CD4-positive, CD25-positive, alpha-beta regulatory T cell (primary cell): ENCODE results near the gene VILL. TPM values are rescaled to one million over a fixed set of nuclear protein-coding genes. Genes with fewer than 3 reads are reported as not detected.

Experiments
- ATAC-seq, 2 donors: fragments of 150-1000 bp; cut with Tn5 transposase; one replicate each; pipeline ENCODE4 v1.10.0; 2021; ENCODE audit warnings: low read depth in 2 of 2, moderate number of reproducible peaks in 2 of 2, moderate library complexity in 1 of 2
- DNase-seq, 3 donors: peaks; one replicate each; pipeline versions ENCODE4 v3.0.0 to v3.0.0-alpha.2; 2012 to 2022; ENCODE audit warnings: mixed read lengths in 1 of 3
- H3K27ac ChIP-seq: one replicate; pipeline ENCODE4 v1.7.0; 2013; ENCODE audit warnings: mild to moderate bottlenecking, low read length; ENCODE audit not compliant: insufficient read depth, poor library complexity, severe bottlenecking
- H3K27me3 ChIP-seq: one replicate; pipeline ENCODE4 v1.7.0; 2013; ENCODE audit warnings: low read length; ENCODE audit not compliant: control insufficient read depth, insufficient read depth
- H3K36me3 ChIP-seq: one replicate; pipeline ENCODE4 v1.7.0; 2013; ENCODE audit warnings: mild to moderate bottlenecking, low read length, moderate library complexity; ENCODE audit not compliant: control insufficient read depth, insufficient read depth
- H3K4me1 ChIP-seq: 2 replicates; pipeline ENCODE4 v1.7.0; 2013; ENCODE audit warnings: mild to moderate bottlenecking, low read length; ENCODE audit not compliant: insufficient read depth, control insufficient read depth, poor library complexity, severe bottlenecking
- H3K4me3 ChIP-seq: one replicate; pipeline ENCODE4 v1.7.0; 2013; ENCODE audit warnings: low read depth, mild to moderate bottlenecking, low read length, moderate library complexity
- H3K9me3 ChIP-seq, 2 experiments: 1 replicate in 1 of 2; 2 replicates in 1 of 2; pipeline ENCODE4 v1.7.0; 2013; ENCODE audit warnings: low read length in 2 of 2, mild to moderate bottlenecking in 1 of 2, moderate library complexity in 1 of 2; ENCODE audit not compliant: control insufficient read depth in 2 of 2
- H3K27ac Mint-ChIP-seq, 3 donors: one replicate each; pipeline ENCODE4 v1.8.0; 2020 to 2022; ENCODE audit warnings: mild to moderate bottlenecking in 3 of 3, mixed read lengths in 3 of 3, moderate library complexity in 2 of 3
- H3K27me3 Mint-ChIP-seq: one replicate; pipeline ENCODE4 v1.8.0; 2022; ENCODE audit warnings: mild to moderate bottlenecking, mixed read lengths
- H3K36me3 Mint-ChIP-seq: one replicate; pipeline ENCODE4 v1.8.0; 2020; ENCODE audit warnings: mixed read lengths
- H3K4me1 Mint-ChIP-seq, 4 donors: one replicate each; pipeline ENCODE4 v1.8.0; 2020 to 2022; ENCODE audit warnings: mixed read lengths in 4 of 4, mild to moderate bottlenecking in 1 of 4
- H3K4me3 Mint-ChIP-seq, 4 donors: one replicate each; pipeline ENCODE4 v1.8.0; 2020 to 2022; ENCODE audit warnings: mild to moderate bottlenecking in 4 of 4, mixed read lengths in 4 of 4, moderate library complexity in 3 of 4
- H3K9me3 Mint-ChIP-seq, 7 donors: one replicate each; pipeline ENCODE4 v1.8.0; 2020 to 2022; ENCODE audit warnings: mixed read lengths in 7 of 7, mild to moderate bottlenecking in 3 of 7, moderate library complexity in 2 of 7
- polyA plus RNA-seq, 4 donors: library from polyadenylated mRNA; unstranded; fragments of 300-500 nt; fragmentation: Illumina TruSeq; gene quantifications; one replicate each; pipeline ENCODE4 v1.2.3, GENCODE V29; 2021
- total RNA-seq: library from RNA; stranded (reverse); gene quantifications from one replicate; pipeline ENCODE4 v1.2.3, GENCODE V29; 2022

VILL gene
- total and polyA plus RNA-seq, 5 donors from 2014 or later = 9.0 to 24.0 (median 12.7) TPM

GRCh38 chr3:38003817-38004414, 13.3 kb downstream of the VILL start:
- Histone ChIP-seq H3K9me3 (no peaks in the 10 kb centered on the region), H3K27me3 (no peaks in the 10 kb centered on the region), H3K4me1 (no peaks in the 10 kb centered on the region), H3K36me3 (peaks cover 27% of the 10 kb centered on the region), H3K4me3 (no peak overlapping the region), H3K27ac (no peak overlapping the region)
- peaks cover 0 to 2% (median 0%) of the 10 kb centered on the region in 7 donors for H3K9me3 Mint-ChIP-seq
- no peaks in the 10 kb centered on the region for H3K27me3 Mint-ChIP-seq
- peak overlapping the region in 2 of 3 donors; percentile 63 to 83 for H3K27ac Mint-ChIP-seq
- no peak for DNase-seq
- peaks cover 0 to 31% (median 22%) of the 10 kb centered on the region in 4 donors for H3K4me1 Mint-ChIP-seq
- no peak for ATAC-seq
- peaks cover 5% of the 10 kb centered on the region for H3K36me3 Mint-ChIP-seq
- peak overlapping the region in 1 of 4 donors; percentile 5 for H3K4me3 Mint-ChIP-seq

- Histone ChIP-seq H3K27me3 (no peaks in the 10 kb centered on the region), H3K36me3 (peaks cover 27% of the 10 kb centered on the region), H3K9me3 (no peaks in the 10 kb centered on the region), H3K4me1 (no peaks in the 10 kb centered on the region), H3K4me3 (no peak overlapping the region), H3K27ac (no peak overlapping the region)
- H3K36me3 Mint-ChIP-seq = peaks cover 5% of the 10 kb centered on the region
- H3K9me3 Mint-ChIP-seq = peaks cover 0 to 2% (median 0%) of the 10 kb centered on the region in 7 donors
- peak overlapping the region in 1 of 4 donors; percentile 5 for H3K4me3 Mint-ChIP-seq
- H3K27ac Mint-ChIP-seq = peak overlapping the region; percentile 10 to 83 (median 20)
- ATAC-seq (peak; percentile 61 to 66), DNase-seq (peak; percentile 23 to 76 (median 46))
- H3K4me1 Mint-ChIP-seq = peaks cover 0 to 25% (median 17%) of the 10 kb centered on the region in 4 donors
- no peaks in the 10 kb centered on the region for H3K27me3 Mint-ChIP-seq
Measured at GRCh38 chr3:38004415-38005075, 14.0 kb downstream of the VILL start.

GRCh38 chr3:38005076-38006020, 14.8 kb downstream of the VILL start:
- Histone ChIP-seq H3K27ac (no peak overlapping the region), H3K9me3 (no peaks in the 10 kb centered on the region), H3K27me3 (no peaks in the 10 kb centered on the region), H3K4me1 (no peaks in the 10 kb centered on the region), H3K36me3 (peaks cover 27% of the 10 kb centered on the region), H3K4me3 (no peak overlapping the region)
- H3K36me3 Mint-ChIP-seq = peaks cover 5% of the 10 kb centered on the region
- H3K4me1 Mint-ChIP-seq = peaks cover 0 to 23% (median 12%) of the 10 kb centered on the region in 4 donors
- no peak for DNase-seq
- no peak for ATAC-seq
- H3K4me3 Mint-ChIP-seq = no peak overlapping the region
- no peaks in the 10 kb centered on the region for H3K27me3 Mint-ChIP-seq
- H3K9me3 Mint-ChIP-seq = peaks cover 0 to 2% (median 0%) of the 10 kb centered on the region in 7 donors
- H3K27ac Mint-ChIP-seq = no peak overlapping the region

GRCh38 chr3:38006031-38006430, 15.4 kb downstream of the VILL start:
- H3K4me3 Mint-ChIP-seq = no peak overlapping the region
- H3K9me3 Mint-ChIP-seq = peaks cover 0 to 2% (median 0%) of the 10 kb centered on the region in 7 donors
- Histone ChIP-seq H3K36me3 (peaks cover 22% of the 10 kb centered on the region), H3K9me3 (no peaks in the 10 kb centered on the region), H3K4me3 (no peak overlapping the region), H3K4me1 (no peaks in the 10 kb centered on the region), H3K27me3 (no peaks in the 10 kb centered on the region), H3K27ac (no peak overlapping the region)
- H3K4me1 Mint-ChIP-seq = peaks cover 0 to 23% (median 10%) of the 10 kb centered on the region in 4 donors
- peaks cover 5% of the 10 kb centered on the region for H3K36me3 Mint-ChIP-seq
- no peaks in the 10 kb centered on the region for H3K27me3 Mint-ChIP-seq
- DNase-seq (no peak), ATAC-seq (no peak)
- H3K27ac Mint-ChIP-seq = no peak overlapping the region

GRCh38 chr3:38006445-38006995, 15.9 kb downstream of the VILL start:
- H3K27me3 ChIP-seq = no peaks in the 10 kb centered on the region
- ATAC-seq (no peak), DNase-seq (no peak)
- H3K4me3 ChIP-seq = no peak overlapping the region
- Mint-ChIP-seq H3K4me1 (peaks cover 0 to 23% (median 10%) of the 10 kb centered on the region in 4 donors), H3K4me3 (no peak overlapping the region), H3K27ac (no peak overlapping the region), H3K9me3 (peaks cover 0 to 2% (median 0%) of the 10 kb centered on the region in 7 donors), H3K27me3 (no peaks in the 10 kb centered on the region), H3K36me3 (peaks cover 5% of the 10 kb centered on the region)
- H3K9me3 ChIP-seq = no peaks in the 10 kb centered on the region
- H3K27ac ChIP-seq = no peak overlapping the region
- peaks cover 20% of the 10 kb centered on the region for H3K36me3 ChIP-seq
- H3K4me1 ChIP-seq = no peaks in the 10 kb centered on the region

- Mint-ChIP-seq H3K4me3 (peak overlapping the region in 1 of 4 donors; percentile 49), H3K9me3 (peaks cover 0 to 2% (median 0%) of the 10 kb centered on the region in 7 donors), H3K27me3 (no peaks in the 10 kb centered on the region), H3K27ac (no peak overlapping the region), H3K36me3 (peaks cover 5% of the 10 kb centered on the region), H3K4me1 (peaks cover 0 to 19% (median 10%) of the 10 kb centered on the region in 4 donors)
- Histone ChIP-seq H3K27me3 (no peaks in the 10 kb centered on the region), H3K36me3 (peaks cover 13% of the 10 kb centered on the region), H3K4me1 (no peaks in the 10 kb centered on the region), H3K4me3 (no peak overlapping the region), H3K27ac (no peak overlapping the region), H3K9me3 (no peaks in the 10 kb centered on the region)
- DNase-seq (no peak), ATAC-seq (no peak)
Measured at GRCh38 chr3:38007754-38008090, 17.1 kb downstream of the VILL start.

- peak overlapping the region in 1 of 4 donors; percentile 49 for H3K4me3 Mint-ChIP-seq
- no peaks in the 10 kb centered on the region for H3K27me3 Mint-ChIP-seq
- Histone ChIP-seq H3K9me3 (no peaks in the 10 kb centered on the region), H3K27ac (no peak overlapping the region), H3K36me3 (peaks cover 13% of the 10 kb centered on the region), H3K27me3 (no peaks in the 10 kb centered on the region), H3K4me1 (no peaks in the 10 kb centered on the region), H3K4me3 (no peak overlapping the region)
- H3K4me1 Mint-ChIP-seq = peaks cover 0 to 15% (median 10%) of the 10 kb centered on the region in 4 donors
- DNase-seq = no peak
- peaks cover 5% of the 10 kb centered on the region for H3K36me3 Mint-ChIP-seq
- no peak for ATAC-seq
- peaks cover 0 to 2% (median 0%) of the 10 kb centered on the region in 7 donors for H3K9me3 Mint-ChIP-seq
- no peak overlapping the region for H3K27ac Mint-ChIP-seq
Measured at GRCh38 chr3:38008191-38008701, 17.7 kb downstream of the VILL start.
